WTC11 (cell line): ENCODE measurements around the gene SECISBP2. TPM values are rescaled to one million over a fixed set of nuclear protein-coding genes. Genes with fewer than 3 reads are reported as not detected.

ENCODE experiments used
- ATAC-seq: fragments of 200-7000 bp; cut with Tn5 transposase; 2 replicates; pipeline ENCODE4 v1.10.0; 2021; ENCODE audit warnings: mild to moderate bottlenecking, moderate library complexity
- CTCF ChIA-PET: fragments of 300-600 bp; sonication (Branson Sonifier 250); formaldehyde crosslinking; loops from one replicate; lab custom pipeline; 2021; ENCODE audit warnings: antibody characterized with exemption; lab: Charles Lee
- POLR2A ChIA-PET: fragments of 350-600 bp; sonication (Branson Sonifier 250); formaldehyde crosslinking; loops from one replicate; lab custom pipeline; 2021; ENCODE audit warnings: antibody characterized with exemption; lab: Charles Lee
- DNase-seq: peaks from one replicate; pipeline ENCODE4 v3.0.0; 2021; ENCODE audit warnings: low spot score
- H3K27ac Mint-ChIP-seq: 2 replicates; pipeline ENCODE4 v1.8.0; 2021; ENCODE audit warnings: mixed read lengths
- H3K27me3 Mint-ChIP-seq: 2 replicates; pipeline ENCODE4 v1.8.0; 2021; ENCODE audit warnings: low read depth, mild to moderate bottlenecking, moderate library complexity, mixed read lengths
- H3K36me3 Mint-ChIP-seq: 2 replicates; pipeline ENCODE4 v1.8.0; 2021; ENCODE audit warnings: mixed read lengths
- H3K4me1 Mint-ChIP-seq: 2 replicates; pipeline ENCODE4 v1.8.0; 2022; ENCODE audit warnings: mixed read lengths
- H3K4me3 Mint-ChIP-seq: 2 replicates; pipeline ENCODE4 v1.8.0; 2021; ENCODE audit warnings: mild to moderate bottlenecking, moderate library complexity, mixed read lengths
- H3K9me3 Mint-ChIP-seq: 2 replicates; pipeline ENCODE4 v1.8.0; 2021; ENCODE audit warnings: mixed read lengths
- AR ChIP-seq: fragments of 250-450 bp; sonication (Bioruptor Pico); IDR thresholded peaks from 2 replicates; pipeline ENCODE4 v1.9.0; 2021; ENCODE audit warnings: mild to moderate bottlenecking
- CREM ChIP-seq: sonication (generic); formaldehyde crosslinking; IDR thresholded peaks from 2 replicates; pipeline ENCODE4 v1.8.1; 2022; ENCODE audit warnings: mild to moderate bottlenecking, missing genetic modification reagents, moderate library complexity
- ETV6 ChIP-seq: sonication (generic); formaldehyde crosslinking; IDR thresholded peaks from 2 replicates; pipeline ENCODE4 v1.8.1; 2022; ENCODE audit warnings: mild to moderate bottlenecking, missing genetic modification reagents
- GRHL2 ChIP-seq: fragments of 250-450 bp; sonication (Bioruptor Pico); IDR thresholded peaks from 2 replicates; pipeline ENCODE4 v1.8.0; 2022; ENCODE audit warnings: mild to moderate bottlenecking, moderate library complexity; ENCODE audit not compliant: insufficient replicate concordance, severe bottlenecking
- HMGA2 ChIP-seq: fragments of 250-450 bp; sonication (Bioruptor Pico); IDR thresholded peaks from 2 replicates; pipeline ENCODE4 v1.4.0; 2021; ENCODE audit warnings: mild to moderate bottlenecking, moderate library complexity
- JUN ChIP-seq: sonication (generic); formaldehyde crosslinking; IDR thresholded peaks from 2 replicates; pipeline ENCODE4 v1.8.0; 2023; ENCODE audit warnings: mild to moderate bottlenecking, missing genetic modification reagents
- NFE2L1 ChIP-seq: sonication (generic); formaldehyde crosslinking; IDR thresholded peaks from 2 replicates; pipeline ENCODE4 v1.8.1; 2023; ENCODE audit warnings: missing genetic modification reagents
- OVOL2 ChIP-seq: fragments of 250-450 bp; sonication (Bioruptor Pico); IDR thresholded peaks from 2 replicates; pipeline ENCODE4 v1.9.0; 2021; ENCODE audit warnings: mild to moderate bottlenecking, borderline replicate concordance
- SMAD3 ChIP-seq: sonication (generic); formaldehyde crosslinking; IDR thresholded peaks from 2 replicates; pipeline ENCODE4 v1.8.0; 2022; ENCODE audit warnings: missing genetic modification reagents, mild to moderate bottlenecking, borderline replicate concordance
- ZNF219 ChIP-seq: sonication (generic); formaldehyde crosslinking; IDR thresholded peaks from 2 replicates; pipeline ENCODE4 v1.8.0; 2023; ENCODE audit warnings: missing genetic modification reagents, mild to moderate bottlenecking, borderline replicate concordance
- ZSCAN18 ChIP-seq: fragments of 250-450 bp; sonication (Bioruptor Pico); IDR thresholded peaks from 2 replicates; pipeline ENCODE4 v2.1.2; 2022; ENCODE audit warnings: mild to moderate bottlenecking, moderate library complexity
- total RNA-seq: library from RNA; stranded (reverse); gene quantifications from 3 replicates; pipeline ENCODE4 v1.2.3, GENCODE V29; 2021
- TF ChIP-seq, protein P1 (sequence below): sonication (generic); formaldehyde crosslinking; IDR thresholded peaks from 2 replicates; pipeline ENCODE4 v1.8.0; 2022; ENCODE audit warnings: missing genetic modification reagents

Gene SECISBP2
- total RNA-seq, 1 experiment from 2014 or later: 66.2 TPM

GRCh38 chr9:89380437-89381307, 62.4 kb downstream of the SECISBP2 start (continued):
- TF ChIP-seq SMAD3 (CRISPR knock-in tag): no peak
- TF ChIP-seq OVOL2 (CRISPR knock-in tag): no peak
- no peak for TF ChIP-seq HMGA2 (CRISPR knock-in tag)
- no peak for TF ChIP-seq NFE2L1 (CRISPR knock-in tag)
- no peak for TF ChIP-seq ZNF219 (CRISPR knock-in tag)
- no peak for TF ChIP-seq GRHL2
- TF ChIP-seq AR (CRISPR knock-in tag): no peak
- TF ChIP-seq ZSCAN18 (CRISPR knock-in tag): no peak
- no peak for TF ChIP-seq ETV6 (CRISPR knock-in tag)
- TF ChIP-seq CREM (CRISPR knock-in tag): no peak
- TF ChIP-seq JUN: no peak
- TF ChIP-seq, all 79 proteins: peak for 0

GRCh38 chr9:89381308-89381609, 63.0 kb downstream of the SECISBP2 start:
- ChIA-PET CTCF (no interaction called here), POLR2A (no interaction called here)
- H3K9me3 Mint-ChIP-seq: no peaks in the 10 kb centered on the region
- ATAC-seq: no peak
- peaks cover 55% of the 10 kb centered on the region for H3K36me3 Mint-ChIP-seq
- no peaks in the 10 kb centered on the region for H3K27me3 Mint-ChIP-seq
- H3K27ac Mint-ChIP-seq: no peak overlapping the region
- no peak for TF ChIP-seq AR (CRISPR knock-in tag)
- TF ChIP-seq, protein P1, sequence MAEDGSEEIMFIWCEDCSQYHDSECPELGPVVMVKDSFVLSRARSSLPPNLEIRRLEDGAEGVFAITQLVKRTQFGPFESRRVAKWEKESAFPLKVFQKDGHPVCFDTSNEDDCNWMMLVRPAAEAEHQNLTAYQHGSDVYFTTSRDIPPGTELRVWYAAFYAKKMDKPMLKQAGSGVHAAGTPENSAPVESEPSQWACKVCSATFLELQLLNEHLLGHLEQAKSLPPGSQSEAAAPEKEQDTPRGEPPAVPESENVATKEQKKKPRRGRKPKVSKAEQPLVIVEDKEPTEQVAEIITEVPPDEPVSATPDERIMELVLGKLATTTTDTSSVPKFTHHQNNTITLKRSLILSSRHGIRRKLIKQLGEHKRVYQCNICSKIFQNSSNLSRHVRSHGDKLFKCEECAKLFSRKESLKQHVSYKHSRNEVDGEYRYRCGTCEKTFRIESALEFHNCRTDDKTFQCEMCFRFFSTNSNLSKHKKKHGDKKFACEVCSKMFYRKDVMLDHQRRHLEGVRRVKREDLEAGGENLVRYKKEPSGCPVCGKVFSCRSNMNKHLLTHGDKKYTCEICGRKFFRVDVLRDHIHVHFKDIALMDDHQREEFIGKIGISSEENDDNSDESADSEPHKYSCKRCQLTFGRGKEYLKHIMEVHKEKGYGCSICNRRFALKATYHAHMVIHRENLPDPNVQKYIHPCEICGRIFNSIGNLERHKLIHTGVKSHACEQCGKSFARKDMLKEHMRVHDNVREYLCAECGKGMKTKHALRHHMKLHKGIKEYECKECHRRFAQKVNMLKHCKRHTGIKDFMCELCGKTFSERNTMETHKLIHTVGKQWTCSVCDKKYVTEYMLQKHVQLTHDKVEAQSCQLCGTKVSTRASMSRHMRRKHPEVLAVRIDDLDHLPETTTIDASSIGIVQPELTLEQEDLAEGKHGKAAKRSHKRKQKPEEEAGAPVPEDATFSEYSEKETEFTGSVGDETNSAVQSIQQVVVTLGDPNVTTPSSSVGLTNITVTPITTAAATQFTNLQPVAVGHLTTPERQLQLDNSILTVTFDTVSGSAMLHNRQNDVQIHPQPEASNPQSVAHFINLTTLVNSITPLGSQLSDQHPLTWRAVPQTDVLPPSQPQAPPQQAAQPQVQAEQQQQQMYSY (CRISPR knock-in tag): no peak
- DNase-seq: no peak
- no peaks in the 10 kb centered on the region for H3K4me1 Mint-ChIP-seq
- H3K4me3 Mint-ChIP-seq: no peak overlapping the region
